Spleen (tissue), 11 donors: ENCODE measurements around the gene AKAP6. TPM values are rescaled to one million over a fixed set of nuclear protein-coding genes. Genes with fewer than 3 reads are reported as not detected.

Experiments
- DNase-seq: peaks from one replicate; pipeline ENCODE4 v3.0.0-alpha.2; 2020
- H3K27ac ChIP-seq, 8 donors: fragments of 200-600 bp; sonication (generic) in 7 of 8; 1 replicate in 4 of 8; 2 replicates in 4 of 8; pipeline versions ENCODE4 v1.5.0 to v1.8.0; 2016 to 2021; ENCODE audit warnings: inconsistent platforms in 4 of 8, mild to moderate bottlenecking in 4 of 8, moderate library complexity in 1 of 8
- H3K27me3 ChIP-seq, 7 donors: fragments of 200-600 bp; sonication (generic) in 6 of 7; replicated peaks in 1 of 7; 1 replicate in 4 of 7; 2 replicates in 3 of 7; pipeline versions ENCODE4 v1.5.0 to v1.8.0; 2016 to 2021; ENCODE audit warnings: inconsistent platforms in 3 of 7, mild to moderate bottlenecking in 1 of 7
- H3K36me3 ChIP-seq, 6 donors: fragments of 200-600 bp; sonication (generic) in 5 of 6; 1 replicate in 4 of 6; 2 replicates in 2 of 6; pipeline versions ENCODE4 v1.5.0 to v1.8.0; 2016 to 2021; ENCODE audit warnings: inconsistent platforms in 2 of 6
- H3K4me1 ChIP-seq, 6 donors: fragments of 200-600 bp; sonication (generic) in 5 of 6; 1 replicate in 3 of 6; 2 replicates in 3 of 6; pipeline versions ENCODE4 v1.5.0 to v1.8.0; 2016 to 2021; ENCODE audit warnings: inconsistent platforms in 3 of 6
- H3K4me3 ChIP-seq, 8 donors: fragments of 200-600 bp; sonication (generic) in 7 of 8; 1 replicate in 4 of 8; 2 replicates in 4 of 8; pipeline versions ENCODE4 v1.5.0 to v1.8.0; 2016 to 2021; ENCODE audit warnings: inconsistent platforms in 4 of 8, mild to moderate bottlenecking in 4 of 8, moderate library complexity in 2 of 8
- H3K9me3 ChIP-seq, 8 donors: fragments of 200-600 bp; sonication (generic) in 7 of 8; 1 replicate in 4 of 8; 2 replicates in 4 of 8; pipeline versions ENCODE4 v1.5.0 to v1.8.0; 2016 to 2021; ENCODE audit warnings: inconsistent platforms in 4 of 8
- CTCF ChIP-seq, 11 experiments: fragments of 200-600 bp in 7 of 11; fragments of 450-650 bp in 4 of 11; sonication (generic) in 4 of 11; IDR thresholded peaks in 8 of 11; conservative IDR thresholded peaks in 3 of 11; 1 replicate in 7 of 11; 2 replicates in 4 of 11; pipeline versions ENCODE4 v1.4.0 to v1.8.0; 2016 to 2021; ENCODE audit warnings: antibody characterized with exemption in 11 of 11, inconsistent platforms in 4 of 11, mild to moderate bottlenecking in 1 of 11
- POLR2A ChIP-seq, 3 donors: fragments of 450-650 bp; IDR thresholded peaks; one replicate each; pipeline ENCODE4 v1.5.1; 2017; ENCODE audit warnings: antibody characterized with exemption in 3 of 3, mild to moderate bottlenecking in 1 of 3
- POLR2AphosphoS5 ChIP-seq, 3 donors: sonication (generic); formaldehyde crosslinking; IDR thresholded peaks; one replicate each; pipeline ENCODE4 v1.5.1; 2017; ENCODE audit warnings: antibody characterized with exemption in 3 of 3
- WGBS, 5 donors: extraction: QIAGEN DNeasy Blood & Tissue Kit in 3 of 5; methylation state at CpG; one replicate each; pipeline versions ENCODE4 v1.1.5 to v1.1.7; 2013 to 2018; 5-methylcytosine and 5-hydroxymethylcytosine counted together
- intact Hi-C: fragments of 100-400 bp; cut with DNase I; formaldehyde crosslinking; loops from one replicate; pipeline ENCODE4 v1.15.0; 2023; ENCODE audit warnings: low total_unique reads
- polyA plus RNA-seq, 3 donors: library from polyadenylated mRNA; stranded (reverse); fragments of 200-250 nt; gene quantifications; one replicate each; pipeline ENCODE4 v1.2.1, GENCODE V29; 2013
- total RNA-seq, 7 donors: library from RNA; depleted of rRNA in 3 of 7; stranded (reverse); fragments of >200 nt in 3 of 7; fragmentation: NEBNext Ultra II Directional in 4 of 7; extraction: Animal tissue kit (Norgen Biotek cat#: 25700) in 4 of 7; gene quantifications; one replicate each; pipeline versions ENCODE4 v1.1.0 to v1.2.1, GENCODE V29; 2016 to 2021
- donor health status: healthy with polysubstance abuse.
- donor health status: DM: no; HTN: no; CAD: no; lungs with moderate emphysema.
- donor health status: DM: no; HTN: no; CAD: no.
- donor health status: Bipolar disorder and iron deficiency.
- donor health status: healthy.
- donor health status: DM: no; HTN: no; CAD: no.
- donor health status: DM: yes; HTN: yes; CAD: no.

AKAP6 gene
- total and polyA plus RNA-seq, 10 donors: 0.20 to 12.1 (median 4.8) TPM

DNA sequence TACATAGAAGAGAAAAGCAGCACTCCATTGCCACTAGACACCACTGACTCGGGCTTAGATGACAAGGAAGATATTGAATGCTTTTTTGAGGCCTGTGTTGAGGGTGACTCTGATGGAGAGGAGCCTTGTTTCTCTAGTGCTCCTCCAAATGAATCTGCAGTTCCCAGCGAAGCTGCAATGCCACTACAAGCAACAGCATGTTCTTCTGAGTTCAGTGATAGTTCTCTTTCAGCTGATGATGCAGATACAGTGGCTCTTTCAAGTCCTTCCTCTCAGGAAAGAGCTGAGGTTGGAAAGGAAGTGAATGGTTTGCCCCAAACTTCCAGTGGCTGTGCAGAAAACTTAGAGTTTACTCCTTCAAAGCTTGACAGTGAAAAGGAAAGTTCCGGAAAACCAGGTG lies 495.1 kb downstream of the AKAP6 start:
- Histone ChIP-seq H3K27me3 (no peaks in the 10 kb centered on the region), H3K4me3 (no peak overlapping the region), H3K36me3 (no peaks in the 10 kb centered on the region), H3K9me3 (no peaks in the 10 kb centered on the region), H3K4me1 (peaks cover 0 to 9% (median 0%) of the 10 kb centered on the region in 6 donors), H3K27ac (peak overlapping the region in 2 of 8 donors; percentile 6 to 46)
- no peak for DNase-seq
- WGBS, 5 donors: 57 to 73% (median 64%) methylated on average over 3 of the region's 3 CpGs
- TF ChIP-seq POLR2AphosphoS5 (IDR thresholded peaks at IDR 0.05): no peak
- TF ChIP-seq CTCF (IDR thresholded peaks at IDR 0.05 in 8 of 11, conservative IDR thresholded peaks at IDR 0.05 in 3 of 11): no peak
- TF ChIP-seq POLR2A (IDR thresholded peaks at IDR 0.05): no peak
- intact Hi-C loops: no loop called here

DNA sequence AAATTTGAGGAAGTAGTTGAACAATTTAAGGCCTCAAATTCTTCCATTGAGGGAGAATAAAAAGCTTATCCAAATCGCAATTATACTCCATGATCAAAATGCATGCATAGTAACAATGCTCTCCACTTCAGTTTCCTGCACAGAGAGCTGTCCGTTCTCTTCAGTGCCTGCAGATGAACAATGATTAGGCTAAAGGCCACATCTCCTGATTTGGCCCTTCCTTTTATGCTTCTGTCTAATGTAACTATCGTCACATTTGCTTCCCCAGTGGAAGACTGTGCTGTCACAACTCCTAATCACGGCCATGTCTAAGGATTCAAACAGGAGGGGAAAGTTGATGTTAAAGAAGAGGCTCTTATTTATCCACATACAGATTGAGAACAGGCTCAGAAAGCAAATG lies 496.0 kb downstream of the AKAP6 start:
- H3K4me1 ChIP-seq: peaks cover 0 to 9% (median 0%) of the 10 kb centered on the region in 6 donors
- no peaks in the 10 kb centered on the region for H3K27me3 ChIP-seq
- TF ChIP-seq POLR2A (IDR thresholded peaks at IDR 0.05) (no peak), POLR2AphosphoS5 (IDR thresholded peaks at IDR 0.05) (no peak), CTCF (IDR thresholded peaks at IDR 0.05 in 8 of 11, conservative IDR thresholded peaks at IDR 0.05 in 3 of 11) (no peak)
- no peak overlapping the region for H3K4me3 ChIP-seq
- 54 to 70% (median 57%) methylated on average over 4 of the region's 4 CpGs for WGBS, 5 donors
- no peak overlapping the region for H3K27ac ChIP-seq
- H3K9me3 ChIP-seq: no peaks in the 10 kb centered on the region
- DNase-seq: no peak
- intact Hi-C loops: no loop called here
- H3K36me3 ChIP-seq: no peaks in the 10 kb centered on the region

DNA sequence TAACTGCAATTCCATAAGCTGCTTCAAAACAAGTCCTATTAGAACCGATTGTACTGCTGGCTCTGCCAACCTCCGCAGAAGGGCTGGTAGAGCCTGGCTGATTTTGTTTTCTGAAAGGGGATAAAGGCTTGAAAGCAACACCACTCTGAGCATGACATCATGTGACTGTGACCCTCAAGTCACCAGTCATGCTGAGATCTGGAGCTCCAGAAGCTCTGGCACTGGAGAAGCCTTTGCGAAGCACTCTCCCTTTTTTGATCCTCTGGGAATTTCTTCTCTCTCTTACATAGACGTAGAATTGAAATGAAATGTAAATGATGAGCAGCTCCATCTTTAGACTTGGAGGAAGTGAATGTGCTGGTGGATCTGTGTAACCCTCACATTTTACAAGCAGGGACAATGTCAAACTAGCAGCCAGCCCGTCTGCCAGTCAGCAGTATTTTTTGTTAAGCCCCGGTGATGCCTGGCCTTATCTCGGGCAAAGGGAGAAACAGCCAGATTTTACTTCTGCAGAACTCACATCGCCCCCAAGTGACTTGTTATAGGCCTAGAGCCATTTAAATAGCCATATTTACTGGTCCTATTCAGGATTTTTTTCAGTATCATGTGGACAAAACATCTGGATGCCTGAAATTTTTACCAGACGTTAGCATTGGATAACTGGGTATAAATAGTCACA lies 497.4 kb downstream of the AKAP6 start:
- intact Hi-C loops: no loop called here
- Histone ChIP-seq H3K4me3 (no peak overlapping the region), H3K27ac (no peak overlapping the region), H3K36me3 (no peaks in the 10 kb centered on the region), H3K27me3 (no peaks in the 10 kb centered on the region), H3K4me1 (peaks cover 0 to 9% (median 0%) of the 10 kb centered on the region in 6 donors), H3K9me3 (no peaks in the 10 kb centered on the region)
- WGBS, 5 donors: 70 to 83% (median 78%) methylated on average over 9 of the region's 9 CpGs
- DNase-seq: no peak
- TF ChIP-seq CTCF (IDR thresholded peaks at IDR 0.05 in 8 of 11, conservative IDR thresholded peaks at IDR 0.05 in 3 of 11): no peak
- no peak for TF ChIP-seq POLR2AphosphoS5 (IDR thresholded peaks at IDR 0.05)
- no peak for TF ChIP-seq POLR2A (IDR thresholded peaks at IDR 0.05)

DNA sequence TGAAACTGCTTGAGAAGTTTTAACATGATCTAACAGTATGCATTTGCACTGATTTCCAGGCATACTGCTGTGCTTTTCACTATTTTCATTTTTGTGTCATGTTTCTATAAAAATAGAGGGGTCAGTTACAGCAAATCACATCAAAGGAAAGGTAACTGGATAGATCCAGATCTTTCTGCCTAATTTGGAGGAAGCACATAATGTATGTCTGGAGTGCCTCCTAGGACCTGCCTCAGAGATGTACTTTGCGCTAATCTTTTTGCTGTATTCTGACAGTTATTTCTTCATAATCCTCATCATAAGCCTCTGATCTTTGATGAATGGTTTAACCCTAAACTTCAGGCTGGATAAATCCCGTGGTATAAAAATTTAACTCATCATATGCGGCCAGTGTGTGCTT lies 498.4 kb downstream of the AKAP6 start:
- Histone ChIP-seq H3K9me3 (no peaks in the 10 kb centered on the region), H3K27me3 (no peaks in the 10 kb centered on the region), H3K4me3 (no peak overlapping the region), H3K27ac (no peak overlapping the region), H3K36me3 (no peaks in the 10 kb centered on the region), H3K4me1 (peaks cover 0 to 9% (median 0%) of the 10 kb centered on the region in 6 donors)
- intact Hi-C loops: no loop called here
- TF ChIP-seq POLR2A (IDR thresholded peaks at IDR 0.05) (no peak), POLR2AphosphoS5 (IDR thresholded peaks at IDR 0.05) (no peak), CTCF (IDR thresholded peaks at IDR 0.05 in 8 of 11, conservative IDR thresholded peaks at IDR 0.05 in 3 of 11) (no peak)
- 72 to 88% (median 84%) methylated on average over 3 of the region's 3 CpGs for WGBS, 5 donors
- no peak for DNase-seq
